Astrocyte (in vitro differentiated cells and primary cell): ENCODE results near the gene PPP1R12A. TPM values are rescaled to one million over a fixed set of nuclear protein-coding genes. Genes with fewer than 3 reads are reported as not detected.

Experiments used
- DNase-seq: peaks from one replicate; pipeline ENCODE4 v3.0.0-alpha.2; 2010; ENCODE audit warnings: low read depth
- FAIRE-seq: peaks from 2 replicates; lab custom pipeline; 2011; peaks lifted over from hg19 to GRCh38; lab: Jason Lieb, UNC
- H2AFZ ChIP-seq: 2 replicates; pipeline ENCODE4 v1.6.0; 2012; ENCODE audit warnings: low read depth, low read length, inconsistent platforms
- H3K27ac ChIP-seq: 2 replicates; pipeline ENCODE4 v1.5.1; 2011; ENCODE audit warnings: low read depth, low read length, inconsistent platforms
- H3K27me3 ChIP-seq: 2 replicates; pipeline ENCODE4 v1.6.0; 2011; ENCODE audit warnings: low read length, inconsistent platforms; ENCODE audit not compliant: insufficient read depth
- H3K36me3 ChIP-seq: 2 replicates; pipeline ENCODE4 v1.5.1; 2011; ENCODE audit warnings: low read length, inconsistent platforms; ENCODE audit not compliant: insufficient read depth
- H3K4me1 ChIP-seq: 2 replicates; pipeline ENCODE4 v1.5.1; 2011; ENCODE audit warnings: low read length, inconsistent platforms; ENCODE audit not compliant: insufficient read depth
- H3K4me2 ChIP-seq: 2 replicates; pipeline ENCODE4 v1.6.0; 2012; ENCODE audit warnings: low read length, inconsistent platforms
- H3K4me3 ChIP-seq: 2 replicates; pipeline ENCODE4 v1.5.1; 2011; ENCODE audit warnings: low read depth, mild to moderate bottlenecking, low read length, inconsistent platforms; ENCODE audit not compliant: insufficient read depth
- H3K79me2 ChIP-seq: 2 replicates; pipeline ENCODE4 v1.6.0; 2012; ENCODE audit warnings: mild to moderate bottlenecking, low read length, inconsistent platforms; ENCODE audit not compliant: insufficient read depth
- H3K9ac ChIP-seq: 2 replicates; pipeline ENCODE4 v1.6.0; 2012; ENCODE audit warnings: mild to moderate bottlenecking, low read length, inconsistent platforms
- H3K9me3 ChIP-seq: 2 replicates; pipeline ENCODE4 v1.5.1; 2012; ENCODE audit warnings: low read depth, mild to moderate bottlenecking, low read length, inconsistent platforms; ENCODE audit not compliant: insufficient read depth
- H4K20me1 ChIP-seq: 2 replicates; pipeline ENCODE4 v1.6.0; 2012; ENCODE audit warnings: low read length, inconsistent platforms; ENCODE audit not compliant: insufficient read depth
- H3K27ac Mint-ChIP-seq: one replicate; pipeline ENCODE4 v1.8.0; 2021; ENCODE audit warnings: mild to moderate bottlenecking, mixed read lengths; ENCODE audit not compliant: unreplicated experiment
- H3K27me3 Mint-ChIP-seq: one replicate; pipeline ENCODE4 v1.8.0; 2021; ENCODE audit warnings: low read depth, mixed read lengths; ENCODE audit not compliant: unreplicated experiment
- H3K36me3 Mint-ChIP-seq: one replicate; pipeline ENCODE4 v1.8.0; 2021; ENCODE audit warnings: low read depth, mixed read lengths; ENCODE audit not compliant: unreplicated experiment
- H3K4me1 Mint-ChIP-seq: one replicate; pipeline ENCODE4 v1.8.0; 2021; ENCODE audit warnings: low read depth, mixed read lengths; ENCODE audit not compliant: unreplicated experiment
- H3K4me3 Mint-ChIP-seq: one replicate; pipeline ENCODE4 v1.8.0; 2021; ENCODE audit warnings: mild to moderate bottlenecking, moderate library complexity, mixed read lengths; ENCODE audit not compliant: unreplicated experiment
- H3K9me3 Mint-ChIP-seq: one replicate; pipeline ENCODE4 v1.8.0; 2021; ENCODE audit warnings: mild to moderate bottlenecking, mixed read lengths; ENCODE audit not compliant: unreplicated experiment
- EZH2 ChIP-seq: IDR thresholded peaks from 2 replicates; pipeline ENCODE4 v1.6.1; 2012; ENCODE audit warnings: mild to moderate bottlenecking, low read length, inconsistent platforms; ENCODE audit not compliant: insufficient read depth
- total RNA-seq: library from RNA; stranded (reverse); gene quantifications from 2 replicates; pipeline ENCODE4 v1.2.1, GENCODE V29; 2021
- TF ChIP-seq, protein P1 (sequence below): IDR thresholded peaks from 2 replicates; pipeline ENCODE4 v1.5.1; 2011; ENCODE audit warnings: low read depth, mild to moderate bottlenecking, inconsistent platforms, low read length, moderate library complexity; ENCODE audit not compliant: insufficient read depth

Gene PPP1R12A
- total RNA-seq, 1 donor from 2014 or later, result 115 TPM

DNA sequence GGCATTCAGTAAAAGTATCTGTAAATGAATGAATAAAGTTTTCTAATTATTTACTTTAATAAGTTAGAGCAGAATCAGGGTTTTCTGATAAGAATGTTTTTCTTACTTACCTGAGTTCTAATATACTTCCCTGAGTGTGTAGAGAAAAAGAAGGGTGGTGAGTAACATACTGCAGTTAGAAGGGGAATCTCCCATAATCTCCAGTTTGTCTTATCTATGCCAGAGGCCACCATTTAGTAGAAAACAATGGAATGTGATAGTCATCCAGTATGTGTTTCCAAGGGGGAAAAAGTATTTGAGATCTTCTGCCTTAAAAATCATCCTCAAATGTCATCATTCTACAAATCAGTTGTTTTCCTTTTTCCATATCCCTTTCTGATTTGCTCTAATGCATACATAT lies 187.6 kb downstream of the PPP1R12A start:
- peak; percentile 20 for FAIRE-seq
- no peaks in the 10 kb centered on the region for H4K20me1 ChIP-seq
- H3K9me3 ChIP-seq, result no peaks in the 10 kb centered on the region

DNA sequence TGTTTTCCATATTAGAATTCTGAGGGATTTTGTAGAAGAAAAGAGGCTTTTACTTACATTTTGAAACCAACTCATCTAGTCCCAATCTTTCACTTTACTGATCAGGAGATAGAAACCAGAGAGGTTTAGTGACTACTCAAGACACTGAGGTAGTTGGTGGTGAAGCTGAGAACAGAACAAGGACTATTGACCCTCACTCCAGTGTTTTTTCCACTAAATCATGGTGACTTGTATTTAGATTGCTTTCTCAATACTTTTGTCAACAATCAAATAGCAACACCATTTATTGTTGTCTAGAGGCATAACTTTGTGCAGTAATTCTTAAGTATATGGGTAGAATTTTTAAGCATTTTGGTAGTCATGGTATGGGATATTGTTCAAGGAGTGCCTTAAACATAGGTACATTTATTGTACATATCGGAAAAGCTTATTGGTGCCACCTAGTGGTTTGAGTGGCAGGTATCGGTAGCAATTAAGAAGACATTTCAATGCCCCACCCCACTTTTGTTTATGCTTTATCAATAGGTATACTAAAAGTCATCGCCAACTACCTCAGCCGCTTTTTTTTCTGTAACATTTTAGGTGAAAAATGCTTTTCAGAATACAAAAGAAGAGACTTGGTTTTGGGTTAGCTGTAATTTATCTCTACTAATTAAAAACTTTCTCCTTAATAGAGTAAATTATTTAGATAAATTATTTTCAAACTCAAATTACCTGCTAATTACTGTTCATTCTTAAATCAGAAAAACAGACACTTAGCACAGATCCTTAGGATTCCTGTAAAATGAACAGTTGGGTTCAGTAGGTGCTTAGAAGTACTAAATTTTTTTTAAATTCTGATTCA lies 196.8 kb downstream of the PPP1R12A start:
- Histone ChIP-seq H3K4me2 (no peak overlapping the region), H3K9me3 (no peaks in the 10 kb centered on the region), H3K27me3 (no peaks in the 10 kb centered on the region), H3K27ac (no peak overlapping the region), H3K36me3 (no peaks in the 10 kb centered on the region), H2AFZ (peak overlapping the region; percentile 42), H3K79me2 (no peaks in the 10 kb centered on the region), H4K20me1 (no peaks in the 10 kb centered on the region), H3K4me3 (no peak overlapping the region), H3K4me1 (no peaks in the 10 kb centered on the region), H3K9ac (no peak overlapping the region)
- peaks cover 5% of the 10 kb centered on the region for H3K4me1 Mint-ChIP-seq
- no peak overlapping the region for H3K27ac Mint-ChIP-seq
- no peak overlapping the region for H3K4me3 Mint-ChIP-seq
- H3K36me3 Mint-ChIP-seq, result no peaks in the 10 kb centered on the region
- no peak for TF ChIP-seq EZH2
- TF ChIP-seq, protein P1, sequence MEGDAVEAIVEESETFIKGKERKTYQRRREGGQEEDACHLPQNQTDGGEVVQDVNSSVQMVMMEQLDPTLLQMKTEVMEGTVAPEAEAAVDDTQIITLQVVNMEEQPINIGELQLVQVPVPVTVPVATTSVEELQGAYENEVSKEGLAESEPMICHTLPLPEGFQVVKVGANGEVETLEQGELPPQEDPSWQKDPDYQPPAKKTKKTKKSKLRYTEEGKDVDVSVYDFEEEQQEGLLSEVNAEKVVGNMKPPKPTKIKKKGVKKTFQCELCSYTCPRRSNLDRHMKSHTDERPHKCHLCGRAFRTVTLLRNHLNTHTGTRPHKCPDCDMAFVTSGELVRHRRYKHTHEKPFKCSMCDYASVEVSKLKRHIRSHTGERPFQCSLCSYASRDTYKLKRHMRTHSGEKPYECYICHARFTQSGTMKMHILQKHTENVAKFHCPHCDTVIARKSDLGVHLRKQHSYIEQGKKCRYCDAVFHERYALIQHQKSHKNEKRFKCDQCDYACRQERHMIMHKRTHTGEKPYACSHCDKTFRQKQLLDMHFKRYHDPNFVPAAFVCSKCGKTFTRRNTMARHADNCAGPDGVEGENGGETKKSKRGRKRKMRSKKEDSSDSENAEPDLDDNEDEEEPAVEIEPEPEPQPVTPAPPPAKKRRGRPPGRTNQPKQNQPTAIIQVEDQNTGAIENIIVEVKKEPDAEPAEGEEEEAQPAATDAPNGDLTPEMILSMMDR, result peak; percentile 70
- FAIRE-seq (peak; percentile 52), DNase-seq (peak; percentile 40)
- H3K27me3 Mint-ChIP-seq, result no peaks in the 10 kb centered on the region
- H3K9me3 Mint-ChIP-seq, result no peaks in the 10 kb centered on the region

More for the DNA sequence above, 187.6 kb downstream of the PPP1R12A start:
- H3K4me2 ChIP-seq, result no peak overlapping the region
- H3K36me3 ChIP-seq, result no peaks in the 10 kb centered on the region
- no peaks in the 10 kb centered on the region for H3K4me1 ChIP-seq
- no peak overlapping the region for H3K27ac Mint-ChIP-seq
- peak; percentile 24 for DNase-seq
- no peak overlapping the region for H3K4me3 ChIP-seq
- H3K4me3 Mint-ChIP-seq, result no peak overlapping the region
- H3K9me3 Mint-ChIP-seq, result peaks cover 5% of the 10 kb centered on the region
- no peak overlapping the region for H2AFZ ChIP-seq
- H3K36me3 Mint-ChIP-seq, result no peaks in the 10 kb centered on the region
- H3K27ac ChIP-seq, result no peak overlapping the region
- H3K27me3 ChIP-seq, result no peaks in the 10 kb centered on the region
- H3K9ac ChIP-seq, result no peak overlapping the region
- TF ChIP-seq, protein P1, result no peak
- TF ChIP-seq EZH2, result no peak
- no peaks in the 10 kb centered on the region for H3K79me2 ChIP-seq
- peaks cover 2% of the 10 kb centered on the region for H3K27me3 Mint-ChIP-seq
- peaks cover 2% of the 10 kb centered on the region for H3K4me1 Mint-ChIP-seq

DNA sequence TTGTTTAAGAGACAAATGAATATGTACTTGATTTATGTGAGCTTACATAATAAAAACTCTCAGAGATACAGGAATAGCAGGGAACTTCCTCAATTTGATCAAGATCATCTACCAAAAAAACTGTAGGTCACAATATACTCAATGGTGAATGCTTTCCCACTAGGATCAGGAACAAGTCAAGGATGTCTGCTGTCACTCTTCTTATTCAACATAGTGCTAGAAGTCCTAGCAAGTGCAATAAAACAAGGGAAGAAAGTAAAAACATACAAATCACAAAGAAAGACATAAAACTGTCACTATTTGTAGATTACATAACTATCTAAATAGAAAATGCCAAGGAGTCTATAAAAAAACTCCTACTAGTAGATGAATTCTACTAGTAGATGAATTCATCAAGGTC lies 202.3 kb downstream of the PPP1R12A start:
- H3K4me3 Mint-ChIP-seq, result no peak overlapping the region
- no peaks in the 10 kb centered on the region for H3K79me2 ChIP-seq
- FAIRE-seq, result peak; percentile 65

More for the DNA sequence above, 202.3 kb downstream of the PPP1R12A start:
- H3K4me1 ChIP-seq, result no peaks in the 10 kb centered on the region
- Mint-ChIP-seq H3K9me3 (no peaks in the 10 kb centered on the region), H3K36me3 (no peaks in the 10 kb centered on the region), H3K27ac (no peak overlapping the region), H3K27me3 (no peaks in the 10 kb centered on the region), H3K4me1 (no peaks in the 10 kb centered on the region)
- H3K27me3 ChIP-seq, result no peaks in the 10 kb centered on the region
- H3K9ac ChIP-seq, result no peak overlapping the region
- H4K20me1 ChIP-seq, result no peaks in the 10 kb centered on the region
- H3K9me3 ChIP-seq, result no peaks in the 10 kb centered on the region
- no peak overlapping the region for H3K4me2 ChIP-seq
- H3K27ac ChIP-seq, result no peak overlapping the region
- no peak for DNase-seq
- H3K36me3 ChIP-seq, result no peaks in the 10 kb centered on the region
- no peak overlapping the region for H3K4me3 ChIP-seq
- no peak overlapping the region for H2AFZ ChIP-seq
- TF ChIP-seq, protein P1, result no peak
- TF ChIP-seq EZH2, result no peak
